IMR-90 (cell line): ENCODE results near the gene PCDHGA8. TPM values are rescaled to one million over a fixed set of nuclear protein-coding genes. Genes with fewer than 3 reads are reported as not detected.

ENCODE experiments used
- ATAC-seq: fragments of 200-7000 bp; cut with Tn5 transposase; 2 replicates; pipeline ENCODE4 v1.9.1; 2020; ENCODE audit warnings: low read depth, mild to moderate bottlenecking, moderate library complexity
- Bru-seq: library from RNA; stranded (reverse); fragments of 400-500 nt; gene quantifications from one replicate; lab custom pipeline; 2021; lab: Mats Ljungman, UMichigan
- BruChase-seq, 2 experiments: library from RNA; stranded (reverse); fragments of 400-500 nt; gene quantifications; one replicate each; lab custom pipeline; 2021; lab: Mats Ljungman, UMichigan
- BruUV-seq: library from RNA; stranded (reverse); fragments of 400-500 nt; replicated peaks from 2 replicates; lab custom pipeline; 2021; lab: Mats Ljungman, UMichigan
- CTCF ChIA-PET: fragments of 300-600 bp; formaldehyde crosslinking; extraction: SDS; loops from one replicate; lab custom pipeline; 2021; ENCODE audit warnings: antibody characterized with exemption; lab: Yijun Ruan, JAX
- POLR2A ChIA-PET: fragments of 300-600 bp; sonication (Branson Sonifier 250); formaldehyde crosslinking; loops from one replicate; lab custom pipeline; 2022; ENCODE audit warnings: antibody characterized with exemption; ENCODE audit not compliant: unreplicated experiment; lab: Charles Lee
- DNase-seq: peaks from one replicate; pipeline ENCODE4 v3.0.0; 2013
- H2AFZ ChIP-seq: replicated peaks from 2 replicates; pipeline ENCODE3; 2013; ENCODE audit warnings: low read length, mild to moderate bottlenecking; ENCODE audit not compliant: poor library complexity
- H2AK5ac ChIP-seq: 2 replicates; pipeline ENCODE4 v1.6.1; 2013; ENCODE audit warnings: low read depth, low read length, inconsistent platforms
- H2AK9ac ChIP-seq: replicated peaks from 2 replicates; pipeline ENCODE3; 2013; ENCODE audit warnings: mild to moderate bottlenecking, low read depth, low read length, moderate library complexity; ENCODE audit not compliant: poor library complexity
- H2BK120ac ChIP-seq: 2 replicates; pipeline ENCODE4 v1.6.1; 2013; ENCODE audit warnings: low read depth, low read length, inconsistent platforms
- H2BK15ac ChIP-seq: 3 replicates; pipeline ENCODE4 v1.6.1; 2013; ENCODE audit warnings: low read depth, low read length, inconsistent platforms
- H2BK20ac ChIP-seq: 2 replicates; pipeline ENCODE4 v1.6.1; 2013; ENCODE audit warnings: low read depth, mild to moderate bottlenecking, inconsistent platforms, low read length, moderate library complexity
- H2BK5ac ChIP-seq: 2 replicates; pipeline ENCODE4 v1.6.1; 2013; ENCODE audit warnings: mild to moderate bottlenecking, low read depth, low read length, inconsistent platforms; ENCODE audit not compliant: poor library complexity, severe bottlenecking
- H3K14ac ChIP-seq: replicated peaks from 2 replicates; pipeline ENCODE4 v1.6.1; 2013; ENCODE audit warnings: low read depth, low read length, inconsistent platforms
- H3K18ac ChIP-seq: 2 replicates; pipeline ENCODE4 v1.6.1; 2013; ENCODE audit warnings: low read depth, low read length, control low read depth
- H3K23ac ChIP-seq: 2 replicates; pipeline ENCODE4 v1.6.1; 2013; ENCODE audit warnings: low read depth, low read length, inconsistent platforms
- H3K27ac ChIP-seq: 2 replicates; pipeline ENCODE4 v1.5.1; 2013; ENCODE audit warnings: mild to moderate bottlenecking, control low read depth, low read length; ENCODE audit not compliant: insufficient read depth
- H3K27me3 ChIP-seq: 2 replicates; pipeline ENCODE4 v1.6.1; 2013; ENCODE audit warnings: low read length; ENCODE audit not compliant: control insufficient read depth, insufficient read depth
- H3K36me3 ChIP-seq: 2 replicates; pipeline ENCODE4 v1.6.1; 2013; ENCODE audit warnings: low read length, mixed read lengths; ENCODE audit not compliant: control insufficient read depth, insufficient read depth
- H3K4ac ChIP-seq: 2 replicates; pipeline ENCODE4 v1.6.1; 2013; ENCODE audit warnings: low read depth, low read length, inconsistent platforms
- H3K4me1 ChIP-seq: 2 replicates; pipeline ENCODE4 v1.6.1; 2013; ENCODE audit warnings: low read length, mixed read lengths; ENCODE audit not compliant: control insufficient read depth, insufficient read depth
- H3K4me2 ChIP-seq: 2 replicates; pipeline ENCODE4 v1.6.1; 2013; ENCODE audit warnings: low read depth, mild to moderate bottlenecking, control low read depth, low read length, moderate library complexity
- H3K4me3 ChIP-seq: 2 replicates; pipeline ENCODE4 v1.5.1; 2013; ENCODE audit warnings: low read depth, mild to moderate bottlenecking, control low read depth, low read length, moderate library complexity; ENCODE audit not compliant: insufficient read depth
- H3K56ac ChIP-seq: 2 replicates; pipeline ENCODE4 v1.6.1; 2013; ENCODE audit warnings: low read length, inconsistent platforms; ENCODE audit not compliant: insufficient read depth; ENCODE audit errors: extremely low read depth
- H3K79me1 ChIP-seq, 2 experiments: 2 replicates each; pipeline ENCODE4 v1.6.1; 2013; ENCODE audit warnings: low read length in 2 of 2, inconsistent platforms in 1 of 2, low read depth in 1 of 2
- H3K9ac ChIP-seq: 2 replicates; pipeline ENCODE4 v1.6.1; 2013; ENCODE audit warnings: low read depth, low read length, control low read depth
- H3K9me1 ChIP-seq: 2 replicates; pipeline ENCODE4 v1.6.1; 2013; ENCODE audit warnings: low read length, inconsistent platforms; ENCODE audit not compliant: insufficient read depth
- H3K9me3 ChIP-seq: 2 replicates; pipeline ENCODE4 v1.6.1; 2013; ENCODE audit warnings: low read length; ENCODE audit not compliant: control insufficient read depth, insufficient read depth
- H4K20me1 ChIP-seq: 2 replicates; pipeline ENCODE4 v1.6.1; 2013; ENCODE audit warnings: low read length, inconsistent platforms; ENCODE audit not compliant: insufficient read depth
- H4K5ac ChIP-seq: 2 replicates; pipeline ENCODE4 v1.6.1; 2013; ENCODE audit warnings: mild to moderate bottlenecking, low read depth, low read length, control low read depth
- H4K8ac ChIP-seq, 2 experiments: 2 replicates each; pipeline ENCODE4 v1.6.1; 2013; ENCODE audit warnings: low read depth in 2 of 2, low read length in 2 of 2, control low read depth in 1 of 2, inconsistent platforms in 1 of 2
- H4K91ac ChIP-seq: 2 replicates; pipeline ENCODE4 v1.6.1; 2013; ENCODE audit warnings: low read depth, low read length, inconsistent platforms; ENCODE audit not compliant: insufficient read depth
- CEBPB ChIP-seq: IDR thresholded peaks from 2 replicates; pipeline ENCODE4 v1.6.1; 2012; ENCODE audit warnings: low read depth, low read length, improper control_type of control experiment
- CTCF ChIP-seq: conservative IDR thresholded peaks from 2 replicates; pipeline ENCODE4 v1.5.1; 2012; ENCODE audit warnings: mild to moderate bottlenecking, low read depth, low read length, improper control_type of control experiment
- RAD21 ChIP-seq: IDR thresholded peaks from 2 replicates; pipeline ENCODE4 v1.6.1; 2012; ENCODE audit warnings: low read length, improper control_type of control experiment
- WGBS, 2 experiments: methylation state at CpG; one replicate each; pipeline versions ENCODE4 v1.1.5 to v1.1.7; 2013; ENCODE audit warnings: missing lambda C conversion rate in 2 of 2; ENCODE audit not compliant: insufficient read length in 1 of 2; ENCODE audit errors: extremely low coverage in 2 of 2; 5-methylcytosine and 5-hydroxymethylcytosine counted together
- dilution Hi-C: fragments of 300-500 bp; cut with HindIII; formaldehyde crosslinking; loops from one replicate; pipeline ENCODE4 v1.14.3; 2018; ENCODE audit warnings: low sequenced_read_pairs; ENCODE audit not compliant: unreplicated experiment
- in situ Hi-C: fragments of 300-500 bp; cut with MboI; formaldehyde crosslinking; loops from 3 replicates; pipeline ENCODE4 v1.14.3; 2019; ENCODE audit warnings: low sequenced_read_pairs, inconsistent platforms, mixed read lengths
- intact Hi-C: fragments of 100-400 bp; cut with micrococcal nuclease; formaldehyde crosslinking; loops from 2 replicates; pipeline ENCODE4 v1.10.0; 2022
- long read RNA-seq: library from polyadenylated mRNA; unstranded; transcript quantifications from one replicate; pipeline ENCODE4 v2.0.0, GENCODE V29; 2021; ENCODE audit not compliant: unreplicated experiment
- polyA plus RNA-seq, 3 experiments: library from polyadenylated mRNA; depleted of rRNA; stranded (reverse); fragments of >200 nt; gene quantifications; 2 replicates each; pipeline ENCODE4 v1.2.3, GENCODE V29; 2012; ENCODE audit warnings: low replicate concordance in 1 of 3
- total RNA-seq: library from RNA; depleted of rRNA; stranded (reverse); fragments of >200 nt; gene quantifications from 2 replicates; pipeline ENCODE4 v1.2.3, GENCODE V29; 2012; rRNA removed

Gene PCDHGA8
- 2.0 and 2.2 TPM in 2 replicates for total RNA-seq
- polyA plus RNA-seq (2012; rRNA removed): 0.87 and 0.89 TPM in 2 replicates
- polyA plus RNA-seq (2012; cell fraction: cytosol; rRNA removed): 0.35 and 0.77 TPM in 2 replicates
- polyA plus RNA-seq (2012; cell fraction: nucleus; rRNA removed; ENCODE audit: low replicate concordance): 2.2 and 2.9 TPM in 2 replicates
- percentile 86 among the genes with signal in this experiment for Bru-seq, nascent RNA
- percentile 85 among the genes with signal in this experiment for BruChase-seq, experiment 1, labeled RNA remaining after a 6-hour chase
- BruChase-seq, experiment 2, labeled RNA remaining after a 2-hour chase: percentile 93 among the genes with signal in this experiment
- long read RNA-seq, full-length matches to known transcripts: 2 of 2 reads
- long read RNA-seq, partial matches to known transcripts: 0 of 2 reads
- long read RNA-seq, other reads (novel, unspliced or antisense): 0 of 2 reads

- Histone ChIP-seq H2BK20ac (no peak within 1 kb of the TSS), H3K4me3 (no peak within 1 kb of the TSS; the same call in 1 of the 2 replicates), H3K4ac (no peak within 1 kb of the TSS), H3K9me3 (peaks cover 51% of the 10 kb centered on the region), H3K9me1 (no peaks in the 10 kb centered on the region), H2AK9ac (peak within 1 kb of the TSS; percentile 28), H3K4me2 (no peak within 1 kb of the TSS; the same call in 1 of the 2 replicates), H4K8ac (no peak within 1 kb of the TSS), H3K79me1 (peaks cover 7% of the 10 kb centered on the region in 2 experiments; a peak in 3 of 4 replicates), H3K27ac (no peak within 1 kb of the TSS), H2BK5ac (no peak within 1 kb of the TSS), H4K20me1 (no peaks in the 10 kb centered on the region), H3K9ac (no peak within 1 kb of the TSS), H2BK15ac (no peak within 1 kb of the TSS), H4K5ac (no peak within 1 kb of the TSS), H2BK120ac (no peak within 1 kb of the TSS), H3K27me3 (no peaks in the 10 kb centered on the region), H3K4me1 (peaks cover 1% of the 10 kb centered on the region; the same call in 1 of the 2 replicates), H2AFZ (peak within 1 kb of the TSS; percentile 67), H3K18ac (no peak within 1 kb of the TSS), H3K36me3 (peaks cover 24% of the 10 kb centered on the region), H3K14ac (no peak within 1 kb of the TSS), H3K56ac (no peak within 1 kb of the TSS), H2AK5ac (no peak within 1 kb of the TSS), H3K23ac (no peak within 1 kb of the TSS), H4K91ac (no peak within 1 kb of the TSS)
- intact Hi-C loops (no loop called here), in situ Hi-C loops (no loop called here), dilution Hi-C loops (no loop called here)
- ATAC-seq (no peak), DNase-seq (peak; percentile 49)
- TF ChIP-seq RAD21 (peak; percentile 30; the same call in 1 of the 2 replicates), CEBPB (no peak), CTCF (peak; percentile 40)
- ChIA-PET CTCF (no interaction called here), POLR2A (no interaction called here)
- no TSS peak for BruUV-seq
- WGBS, 2 experiments: 33% methylated on average over 9 of the region's 38 CpGs; no CpG with 5 or more reads in 1 of the 2 experiments
Observed at GRCh38 chr5:141392429-141393198, at the start of gene PCDHGA8. PCDHGA8 (plus strand) TSS chr5:141392633; CDS start chr5:141392814, 181 bp downstream.
